ENCODE results near the gene PRKACG.
"Not testable (repeated sequence)": the region's sequence is repeated elsewhere in the genome, so short reads cannot be mapped to it uniquely, and the experiment has no call there.

PRKACG gene

GRCh38 chr9:69023650-69024049, 9.7 kb upstream of the PRKACG start:
- no peak for DNase-seq

- DNase-seq: no peak
Observed at GRCh38 chr9:69020301-69021145, 6.6 kb upstream of the PRKACG start.

- DNase-seq: no peak
Observed at GRCh38 chr9:69019808-69020207, 5.9 kb upstream of the PRKACG start.

- no peak for DNase-seq
Observed at GRCh38 chr9:69018737-69019136, 4.8 kb upstream of the PRKACG start.

- no peak for DNase-seq
Observed at GRCh38 chr9:69016191-69017096, 2.5 kb upstream of the PRKACG start.

GRCh38 chr9:69013382-69013727, 558 bp downstream of the PRKACG start:
- DNase-seq: no peak

- DNase-seq: no peak
Observed at GRCh38 chr9:69012696-69013381, 1.1 kb downstream of the PRKACG start.

GRCh38 chr9:69009708-69010107, 4.2 kb downstream of the PRKACG start:
- no peak for DNase-seq

- DNase-seq: no peak
Observed at GRCh38 chr9:69004836-69005235, 9.1 kb downstream of the PRKACG start.

- no peak for DNase-seq
Observed at GRCh38 chr9:69003051-69003450, 10.9 kb downstream of the PRKACG start.

- no peak for DNase-seq
Observed at GRCh38 chr9:69001921-69002320, 12.0 kb downstream of the PRKACG start.

- peak; percentile 41 for DNase-seq
Observed at GRCh38 chr9:68999393-69000105, 14.4 kb downstream of the PRKACG start.

GRCh38 chr9:68998812-68999211, 15.1 kb downstream of the PRKACG start:
- no peak for DNase-seq

- no peak for DNase-seq
Observed at GRCh38 chr9:68998385-68998784, 15.5 kb downstream of the PRKACG start.

GRCh38 chr9:68997666-68998065, 16.2 kb downstream of the PRKACG start:
- DNase-seq: no peak

- DNase-seq: no peak
Observed at GRCh38 chr9:68996462-68996861, 17.5 kb downstream of the PRKACG start.

- no peak for DNase-seq
Observed at GRCh38 chr9:68995776-68996175, 18.1 kb downstream of the PRKACG start.

- DNase-seq: no peak
Observed at GRCh38 chr9:68991457-68991856, 22.5 kb downstream of the PRKACG start.

- not testable (repeated sequence) for DNase-seq
Observed at GRCh38 chr9:68986949-68987348, 27.0 kb downstream of the PRKACG start.

- no peak for DNase-seq
Observed at GRCh38 chr9:68983522-68984424, 30.1 kb downstream of the PRKACG start.

GRCh38 chr9:68983008-68983411, 30.9 kb downstream of the PRKACG start:
- no peak for DNase-seq

GRCh38 chr9:68981789-68982188, 32.1 kb downstream of the PRKACG start:
- no peak for DNase-seq
